ENCODE measurements around the gene APOBEC4. TPM values are rescaled to one million over a fixed set of nuclear protein-coding genes. Genes with fewer than 3 reads are reported as not detected.

APOBEC4 gene
- total and polyA plus RNA-seq, 2 of the 4 experiments (the other 2 are of a cell fraction): not detected

- dilution Hi-C loops (cut with HindIII; ENCODE audit: low sequenced_read_pairs, unreplicated experiment) (no loop called here), in situ Hi-C loops (cut with MboI; ENCODE audit: low sequenced_read_pairs) (no loop called here), intact Hi-C loops (cut with micrococcal nuclease) (no loop called here)
- DNase-seq (peak; percentile 35), ATAC-seq (ENCODE audit: low read depth) (peak; percentile 50)
- Histone ChIP-seq H2BK5ac (ENCODE audit: low read depth, low read length, poor library complexity, severe bottlenecking) (no peak overlapping the region), H3K56ac (ENCODE audit: extremely low read depth, insufficient read depth, low read length) (no peak overlapping the region), H2AK5ac (ENCODE audit: low read depth, low read length) (no peak overlapping the region), H3K9me1 (ENCODE audit: insufficient read depth, low read length) (no peaks in the 10 kb centered on the region), H3K18ac (ENCODE audit: low read depth, low read length) (no peak overlapping the region), H3K36me3 (ENCODE audit: control insufficient read depth, insufficient read depth, low read length) (no peaks in the 10 kb centered on the region), H3K27me3 (ENCODE audit: control insufficient read depth, insufficient read depth, low read length) (no peaks in the 10 kb centered on the region), H3K4me3 (ENCODE audit: insufficient read depth, low read depth, low read length) (no peak overlapping the region), H2BK15ac (ENCODE audit: low read depth, low read length) (no peak overlapping the region), H4K8ac (ENCODE audit: low read depth in 2 of 2, low read length in 2 of 2) (no peak overlapping the region), H3K23ac (ENCODE audit: low read depth, low read length) (no peak overlapping the region), H2AFZ (replicated peaks; ENCODE audit: low read length, poor library complexity) (peak overlapping the region; percentile 9), H3K79me1 (ENCODE audit: low read depth in 1 of 2, low read length in 2 of 2) (no peaks in the 10 kb centered on the region), H2BK20ac (ENCODE audit: low read depth, low read length) (no peak overlapping the region), H3K9me3 (ENCODE audit: control insufficient read depth, insufficient read depth, low read length) (no peaks in the 10 kb centered on the region), H3K4me1 (ENCODE audit: control insufficient read depth, insufficient read depth, low read length) (peaks cover 5% of the 10 kb centered on the region; the same call in 1 of the 2 replicates), H3K27ac (ENCODE audit: insufficient read depth, low read length) (no peak overlapping the region), H3K4me2 (ENCODE audit: low read depth, low read length) (no peak overlapping the region), H4K20me1 (ENCODE audit: insufficient read depth, low read length) (no peaks in the 10 kb centered on the region), H3K9ac (ENCODE audit: low read depth, low read length) (no peak overlapping the region), H4K91ac (ENCODE audit: insufficient read depth, low read depth, low read length) (no peak overlapping the region), H3K14ac (replicated peaks; ENCODE audit: low read depth, low read length) (0 out of 2 replicates have a peak overlapping the region, but pooled peaks have one; percentile 0), H4K5ac (ENCODE audit: low read depth, low read length) (no peak overlapping the region), H2AK9ac (replicated peaks; ENCODE audit: low read depth, low read length, poor library complexity) (no peak overlapping the region), H2BK120ac (ENCODE audit: low read depth, low read length) (no peak overlapping the region), H3K4ac (ENCODE audit: low read depth, low read length) (no peak overlapping the region)
- CTCF ChIA-PET: no interaction called here
- no CpG with 5 or more reads among the region's 5 CpGs for WGBS, 2 experiments (ENCODE audit: extremely low coverage in 2 of 2, insufficient read length in 1 of 2)
- BruUV-seq (replicated peaks): no TSS peak
- TF ChIP-seq MAZ (IDR thresholded peaks at IDR 0.05; ENCODE audit: borderline replicate concordance, low read depth, low read length): no peak
- no peak for TF ChIP-seq RAD21 (IDR thresholded peaks at IDR 0.05; ENCODE audit: low read length)
- TF ChIP-seq CEBPB (IDR thresholded peaks at IDR 0.05; ENCODE audit: low read depth, low read length): no peak
- no peak for TF ChIP-seq CHD1 (IDR thresholded peaks at IDR 0.05; ENCODE audit: low read depth, low read length)
- TF ChIP-seq NFE2L2 (IDR thresholded peaks at IDR 0.05; ENCODE audit: low read depth, low read length): no peak
- TF ChIP-seq MAFK (IDR thresholded peaks at IDR 0.05; ENCODE audit: low read depth, low read length): no peak
- TF ChIP-seq ELK1 (IDR thresholded peaks at IDR 0.05; ENCODE audit: borderline replicate concordance, low read depth, low read length): no peak
- no peak for TF ChIP-seq POLR2A (IDR thresholded peaks at IDR 0.05; ENCODE audit: low read depth, low read length)
- TF ChIP-seq, protein P1, sequence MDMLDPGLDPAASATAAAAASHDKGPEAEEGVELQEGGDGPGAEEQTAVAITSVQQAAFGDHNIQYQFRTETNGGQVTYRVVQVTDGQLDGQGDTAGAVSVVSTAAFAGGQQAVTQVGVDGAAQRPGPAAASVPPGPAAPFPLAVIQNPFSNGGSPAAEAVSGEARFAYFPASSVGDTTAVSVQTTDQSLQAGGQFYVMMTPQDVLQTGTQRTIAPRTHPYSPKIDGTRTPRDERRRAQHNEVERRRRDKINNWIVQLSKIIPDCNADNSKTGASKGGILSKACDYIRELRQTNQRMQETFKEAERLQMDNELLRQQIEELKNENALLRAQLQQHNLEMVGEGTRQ (IDR thresholded peaks at IDR 0.05; ENCODE audit: low read depth, low read length): no peak
- no peak for TF ChIP-seq RCOR1 (IDR thresholded peaks at IDR 0.05; ENCODE audit: insufficient replicate concordance, low read length)
- no peak for TF ChIP-seq SMC3 (IDR thresholded peaks at IDR 0.05; ENCODE audit: low read depth, low read length)
- POLR2A ChIA-PET (ENCODE audit: unreplicated experiment): interaction anchor here (0.6 kb wide), 1 partner anchor 245 kb away, joined by 12 read pairs; no protein-coding TSS in a partner anchor
These were observed 55.3 kb downstream of the APOBEC4 start for GRCh38 chr1:183597656-183598347.
